Measurements from ENCODE around the gene PPIL6.

Gene PPIL6

DNA sequence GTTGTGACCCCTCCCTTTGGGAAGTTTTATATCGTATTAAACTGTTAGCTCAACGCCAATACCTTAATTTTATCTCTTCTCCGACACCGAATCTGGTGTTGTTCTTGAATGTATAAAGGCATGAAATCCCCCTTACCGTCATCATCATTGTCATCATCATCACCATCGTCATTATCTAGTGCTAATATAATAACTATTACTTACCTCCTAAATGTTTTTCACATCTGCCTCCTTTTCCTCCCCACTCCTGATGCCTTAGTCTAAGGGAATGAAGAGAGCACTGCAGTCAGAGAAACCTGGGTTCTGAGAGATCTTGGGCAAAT is 43.3 kb upstream of the PPIL6 start:
- intact Hi-C loops (cut with DNase I; ENCODE audit: low total_unique reads), result loop anchor here (2.0 kb wide), 2 partner anchors 29 to 101 kb away; partner anchors contain the start of genes CD164 and MICAL1
- peak overlapping the region; percentile 71 to 92 for H3K27ac ChIP-seq
- DNase-seq, result no peak

DNA sequence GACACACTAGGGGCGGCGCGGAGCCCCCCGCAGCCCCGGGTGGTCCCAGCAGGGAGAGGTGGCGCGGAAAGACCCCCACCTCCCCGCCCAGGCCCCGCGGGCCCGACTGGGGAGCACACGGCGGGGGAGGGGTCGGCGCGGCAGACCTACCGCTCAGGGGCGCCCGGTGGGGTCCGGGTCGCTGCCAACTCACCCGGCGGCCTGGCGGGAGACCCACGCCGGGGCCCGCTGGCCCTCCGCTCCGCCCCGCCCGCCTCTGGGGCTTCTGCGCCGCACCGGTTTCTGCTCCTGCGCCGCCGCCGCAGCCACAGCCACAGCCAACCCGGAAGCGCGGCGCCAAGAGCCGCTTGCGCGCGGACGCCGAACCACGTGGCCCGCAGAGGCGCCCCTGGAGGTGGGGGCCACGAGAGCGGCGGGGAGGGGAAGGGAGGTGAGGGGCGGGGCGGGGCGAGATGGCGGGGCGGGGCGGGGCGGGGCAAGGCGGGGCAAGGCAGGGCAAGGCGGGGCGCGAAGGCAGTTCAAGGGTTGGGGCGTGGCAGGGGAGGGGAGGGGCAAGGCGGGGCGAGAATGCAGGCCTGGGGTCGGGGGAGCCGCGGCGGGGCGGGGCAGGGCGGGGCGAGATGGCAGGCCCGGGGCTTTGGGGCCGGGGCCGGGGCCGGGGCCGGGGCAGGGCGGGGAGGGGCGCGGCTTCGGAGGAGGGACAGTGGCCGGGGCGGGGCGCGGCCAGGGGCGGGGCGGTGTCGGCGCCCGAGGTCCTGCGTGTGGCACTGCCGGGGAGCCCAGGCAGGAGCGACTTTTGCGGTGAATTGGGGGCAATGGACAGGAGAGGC is 42.7 kb upstream of the PPIL6 start, which contains the start of gene ZBTB24:
TSS of gene ZBTB24 (minus strand) at position 315 of the 830 bp plus-strand sequence. CDS start 1,193 bp downstream, outside the sequence.
- Histone ChIP-seq H3K4me1 (peaks cover 0 to 51% (median 31%) of the 10 kb centered on the region in 4 donors), H3K4me3 (peak within 1 kb of the TSS; percentile 99), H3K36me3 (peaks cover 0 to 3% (median 0%) of the 10 kb centered on the region in 3 donors), H3K27ac (peak within 1 kb of the TSS; percentile 89 to 92), H3K27me3 (no peaks in the 10 kb centered on the region), H3K9me3 (no peaks in the 10 kb centered on the region)
- intact Hi-C loops (cut with DNase I; ENCODE audit: low total_unique reads), result loop anchor here (2.0 kb wide), 2 partner anchors 28 to 100 kb away; partner anchors contain the start of genes CD164 and MICAL1
- TF ChIP-seq CTCF (IDR thresholded peaks at IDR 0.05), result no peak
- peak; percentile 86 to 95 for DNase-seq

More for the DNA sequence above, 43.3 kb upstream of the PPIL6 start:
- Histone ChIP-seq H3K4me1 (peaks cover 0 to 45% (median 29%) of the 10 kb centered on the region in 4 donors), H3K27me3 (no peaks in the 10 kb centered on the region), H3K4me3 (peak overlapping the region; percentile 99), H3K9me3 (no peaks in the 10 kb centered on the region), H3K36me3 (no peaks in the 10 kb centered on the region)
- no peak for TF ChIP-seq CTCF (IDR thresholded peaks at IDR 0.05)

DNA sequence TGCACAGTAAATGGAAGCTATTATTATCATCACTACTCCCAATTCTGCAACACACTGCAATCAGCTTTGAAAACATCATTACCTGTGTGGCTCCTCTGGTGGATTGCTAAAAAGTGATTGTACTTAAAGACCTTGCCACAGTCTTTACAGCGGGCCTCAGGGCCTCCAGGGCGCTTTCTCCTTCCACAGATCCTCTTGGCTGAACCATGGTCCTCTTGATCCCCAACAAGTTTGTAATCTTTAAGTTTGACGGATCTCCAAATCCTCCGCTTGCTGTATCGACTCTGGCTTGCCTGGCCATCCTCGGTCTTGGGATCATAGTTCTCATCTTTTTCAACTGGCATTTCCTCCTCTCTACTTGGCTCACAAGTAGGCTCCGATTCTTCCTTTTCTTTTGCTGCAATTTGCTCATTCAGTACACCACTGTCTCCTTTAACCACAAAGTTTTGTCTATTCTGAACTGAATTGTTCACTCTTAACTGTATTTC is 40.6 kb upstream of the PPIL6 start:
- H3K27ac ChIP-seq, result no peak overlapping the region
- intact Hi-C loops (cut with DNase I; ENCODE audit: low total_unique reads), result no loop called here
- no peaks in the 10 kb centered on the region for H3K9me3 ChIP-seq
- H3K27me3 ChIP-seq, result no peaks in the 10 kb centered on the region
- TF ChIP-seq CTCF (IDR thresholded peaks at IDR 0.05), result no peak
- H3K4me3 ChIP-seq, result peak overlapping the region in 1 of 2 donors; percentile 5
- H3K4me1 ChIP-seq, result peaks cover 0 to 63% (median 34%) of the 10 kb centered on the region in 4 donors
- H3K36me3 ChIP-seq, result peaks cover 0 to 11% (median 7%) of the 10 kb centered on the region in 3 donors
- no peak for DNase-seq

GRCh38 chr6:109478841-109479624 is 38.6 kb upstream of the PPIL6 start:
- H3K4me3 ChIP-seq, result peak overlapping the region in 1 of 2 donors; percentile 6
- H3K4me1 ChIP-seq, result peaks cover 0 to 61% (median 34%) of the 10 kb centered on the region in 4 donors
- no peak for TF ChIP-seq CTCF (IDR thresholded peaks at IDR 0.05)

GRCh38 chr6:109478222-109478805 is 37.9 kb upstream of the PPIL6 start:
- no peaks in the 10 kb centered on the region for H3K27me3 ChIP-seq
- H3K4me3 ChIP-seq, result no peak overlapping the region
- DNase-seq, result no peak
- intact Hi-C loops (cut with DNase I; ENCODE audit: low total_unique reads), result no loop called here
- H3K36me3 ChIP-seq, result peaks cover 24 to 37% (median 34%) of the 10 kb centered on the region in 3 donors
- no peaks in the 10 kb centered on the region for H3K9me3 ChIP-seq
- TF ChIP-seq CTCF (IDR thresholded peaks at IDR 0.05), result no peak
- H3K27ac ChIP-seq, result no peak overlapping the region
- H3K4me1 ChIP-seq, result peaks cover 0 to 56% (median 34%) of the 10 kb centered on the region in 4 donors

More at GRCh38 chr6:109478841-109479624, 38.6 kb upstream of the PPIL6 start:
- intact Hi-C loops (cut with DNase I; ENCODE audit: low total_unique reads), result no loop called here
- no peak overlapping the region for H3K27ac ChIP-seq
- DNase-seq, result no peak
- no peaks in the 10 kb centered on the region for H3K9me3 ChIP-seq
- H3K36me3 ChIP-seq, result peaks cover 16 to 30% (median 27%) of the 10 kb centered on the region in 3 donors
- no peaks in the 10 kb centered on the region for H3K27me3 ChIP-seq

Measured in tibial artery (tissue), 4 donors.